GM18498 (cell line): ENCODE measurements around the gene RBMS1.

Experiments used
- ATAC-seq: cut with Tn5 transposase; IDR thresholded peaks from one replicate; pipeline ENCODE4 v1.9.1; 2021; ENCODE audit warnings: mild to moderate bottlenecking, moderate library complexity; ENCODE audit not compliant: unreplicated experiment

RBMS1 gene

DNA sequence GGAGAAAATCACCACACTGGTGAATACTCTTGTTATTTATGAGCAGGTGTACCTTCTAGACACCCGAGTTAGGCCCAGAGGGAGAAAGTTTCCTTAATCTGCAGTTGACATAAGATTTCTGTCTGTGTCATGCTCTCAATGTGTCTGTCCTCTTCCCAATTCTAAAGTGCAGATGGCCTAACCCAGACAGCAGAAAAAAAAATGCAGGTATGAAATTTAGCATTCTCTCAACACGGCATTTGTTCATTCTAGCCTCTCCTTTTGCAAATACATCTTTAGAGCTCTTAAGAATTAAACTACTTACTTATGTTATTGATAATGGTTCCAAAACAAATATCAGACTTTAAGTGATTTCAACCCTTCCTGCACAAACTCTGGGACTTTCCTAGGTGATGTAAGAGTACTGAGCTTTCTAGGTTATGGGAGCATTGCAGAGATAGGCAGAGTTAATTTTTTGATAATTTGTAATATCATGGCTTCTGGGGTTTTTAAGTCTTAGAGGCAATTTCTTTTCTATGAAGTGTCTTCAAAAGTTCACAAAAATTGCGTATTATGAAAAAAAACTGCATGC, 260.6 kb downstream of the RBMS1 start:
- ATAC-seq, result no peak

DNA sequence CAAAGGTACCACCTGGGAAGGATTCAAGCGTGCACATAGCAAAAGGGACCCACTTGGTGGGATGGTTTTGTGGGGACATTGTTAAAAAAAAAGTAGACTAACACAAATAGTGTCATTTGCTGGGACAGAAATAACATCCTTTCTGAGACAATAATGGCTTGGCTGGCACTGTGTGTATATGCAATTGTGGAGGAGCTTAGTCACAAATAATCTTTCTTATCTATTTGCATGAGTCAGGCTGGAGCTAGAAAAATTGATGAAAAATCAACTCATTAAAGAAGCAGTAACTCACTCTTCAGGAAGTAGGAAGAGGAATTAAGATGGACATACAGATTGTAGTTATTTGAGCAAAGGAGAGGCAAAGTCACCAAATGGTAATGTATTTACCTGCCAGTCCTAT, 264.0 kb downstream of the RBMS1 start:
- ATAC-seq, result no peak

DNA sequence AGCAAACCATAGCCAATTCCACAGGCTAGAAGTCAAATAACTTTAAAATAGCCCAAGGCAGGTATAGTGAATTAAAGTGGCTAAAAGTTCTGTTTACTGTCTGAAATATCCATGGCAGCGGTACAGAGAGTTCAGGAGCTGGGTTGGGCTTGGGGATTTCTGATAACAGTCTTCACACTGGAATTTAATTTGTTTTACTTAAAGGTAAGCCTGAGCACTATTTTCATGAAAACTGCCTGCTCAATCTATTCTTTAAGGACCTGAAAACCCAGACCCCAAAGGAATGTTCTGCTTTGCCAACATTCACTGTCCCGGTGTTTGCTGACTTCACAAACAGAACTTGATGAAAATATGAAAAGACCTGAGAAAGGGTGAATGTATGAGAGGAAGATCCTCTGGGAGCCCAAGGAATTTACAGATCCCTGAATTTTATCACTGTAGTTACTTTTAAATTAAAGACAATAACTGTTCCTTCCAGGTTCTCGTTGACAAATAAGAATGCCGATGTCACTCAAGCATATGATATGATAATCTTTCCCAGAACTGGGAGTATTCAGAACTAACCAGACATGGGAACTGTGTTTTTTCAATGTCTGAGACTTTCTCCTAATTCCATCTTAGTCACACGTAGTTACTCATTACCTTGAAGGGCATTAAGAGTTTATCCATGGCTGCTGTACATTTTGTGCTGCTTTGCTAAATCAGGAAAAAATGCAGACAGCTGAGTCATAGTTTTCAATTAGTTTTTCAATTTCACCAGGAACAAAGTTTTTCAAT, 265.3 kb downstream of the RBMS1 start:
- no peak for ATAC-seq

DNA sequence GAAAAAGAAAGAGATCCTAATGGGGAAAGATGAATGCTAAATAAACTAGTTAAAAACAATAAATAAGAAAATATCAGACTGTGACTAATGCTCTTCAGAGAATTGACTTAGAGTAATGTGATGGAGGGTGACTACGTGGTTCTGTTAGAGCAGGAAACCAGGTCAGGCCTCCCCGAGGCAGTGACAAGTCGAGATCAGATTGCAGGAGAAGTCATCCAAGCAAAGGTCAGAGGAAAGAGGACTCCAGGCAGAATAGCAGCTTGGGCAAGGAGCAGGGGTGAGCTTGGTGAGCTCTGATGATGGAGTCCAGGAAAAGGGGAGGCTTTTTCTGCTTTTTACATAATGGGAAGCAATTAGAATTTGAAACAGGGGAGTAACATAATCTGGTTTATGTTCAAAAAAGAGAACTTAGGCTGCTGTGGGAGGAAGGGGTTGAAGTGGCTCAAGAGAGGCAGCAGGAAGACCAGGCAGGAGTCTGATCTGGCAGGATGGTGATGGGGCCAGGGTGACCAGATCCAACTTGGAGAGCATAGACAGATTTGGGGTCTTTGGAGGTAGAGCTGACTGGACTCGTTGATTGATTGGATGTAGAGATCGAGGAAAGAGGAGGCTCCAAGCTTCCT, 266.2 kb downstream of the RBMS1 start:
- ATAC-seq, result no peak

DNA sequence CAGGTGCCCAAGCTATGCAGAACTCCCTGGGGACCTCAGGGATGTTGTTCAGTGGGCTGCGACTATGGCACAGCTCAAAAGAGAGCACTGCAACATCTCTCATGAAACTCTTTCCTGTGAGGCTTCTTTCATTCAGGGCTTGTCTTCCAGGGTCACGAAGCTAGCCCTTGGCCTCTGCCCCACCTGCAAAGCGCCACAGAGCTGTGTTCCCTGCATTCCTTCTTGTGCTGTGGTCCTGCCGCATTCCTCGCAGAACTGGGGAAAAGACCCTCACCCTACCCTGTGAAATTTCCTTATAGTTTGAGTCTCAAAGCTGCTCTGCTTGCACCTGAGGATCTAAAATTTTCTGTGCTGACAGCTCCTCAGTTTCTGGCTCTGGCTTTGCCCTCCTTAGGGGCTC, 267.2 kb downstream of the RBMS1 start:
- ATAC-seq, result no peak

DNA sequence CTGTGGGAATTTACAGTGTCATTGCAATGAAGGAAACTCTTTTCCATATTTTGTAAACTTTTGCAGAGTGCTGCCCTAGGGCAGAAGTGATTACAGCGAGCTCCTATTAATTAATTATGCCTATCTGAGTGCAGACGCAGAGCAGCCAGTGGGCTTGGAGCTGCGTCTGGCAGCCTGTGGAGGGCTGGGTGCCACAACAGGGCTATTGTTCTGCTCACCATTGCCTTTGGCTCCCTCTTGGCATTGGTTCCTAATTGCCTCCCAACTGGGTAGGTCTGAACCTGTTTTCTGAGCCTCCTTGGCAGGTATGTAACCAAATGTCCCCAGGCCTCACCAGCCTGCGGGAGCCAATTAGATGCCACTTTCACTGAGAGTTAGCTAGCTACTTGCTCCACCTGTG, 267.9 kb downstream of the RBMS1 start:
- ATAC-seq, result no peak

DNA sequence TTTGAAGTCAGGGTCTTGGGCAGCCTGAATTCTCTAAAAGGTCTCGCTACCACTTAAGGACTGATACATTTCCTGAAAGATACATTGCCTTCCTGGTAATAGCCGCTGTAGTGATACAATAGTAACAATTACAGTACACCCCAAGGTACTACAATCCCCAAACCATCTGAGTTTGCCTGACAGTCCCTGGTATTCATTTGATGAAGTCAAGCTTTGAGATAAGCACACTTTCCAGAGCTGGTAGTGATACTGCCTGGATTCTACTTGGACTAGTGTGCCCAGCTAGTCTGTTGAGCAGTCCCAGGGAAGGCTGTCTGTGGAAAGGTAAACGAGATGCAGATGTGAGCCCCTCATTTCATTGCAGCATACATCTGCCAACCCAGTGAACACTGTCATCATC, 269.1 kb downstream of the RBMS1 start:
- no peak for ATAC-seq

DNA sequence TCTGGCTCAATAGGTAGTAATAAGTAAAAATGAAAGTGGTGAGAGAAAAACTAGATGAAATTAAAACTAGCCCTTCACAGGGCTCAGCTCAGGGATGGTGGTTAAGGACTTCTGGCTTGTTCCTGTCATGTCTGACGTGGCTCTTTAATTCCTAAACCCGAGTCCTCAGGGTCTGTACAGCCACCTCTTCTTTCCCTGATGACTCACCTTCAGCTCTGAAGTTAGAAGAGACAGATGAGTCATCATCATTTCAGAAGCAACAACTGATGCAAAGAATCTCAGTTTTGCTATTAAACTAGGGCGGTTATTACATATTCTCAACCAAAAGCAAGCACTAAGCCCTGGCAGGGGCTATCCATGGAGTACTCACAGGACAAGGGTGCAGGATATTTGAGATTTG, 269.5 kb downstream of the RBMS1 start:
- ATAC-seq, result peak; percentile 92

DNA sequence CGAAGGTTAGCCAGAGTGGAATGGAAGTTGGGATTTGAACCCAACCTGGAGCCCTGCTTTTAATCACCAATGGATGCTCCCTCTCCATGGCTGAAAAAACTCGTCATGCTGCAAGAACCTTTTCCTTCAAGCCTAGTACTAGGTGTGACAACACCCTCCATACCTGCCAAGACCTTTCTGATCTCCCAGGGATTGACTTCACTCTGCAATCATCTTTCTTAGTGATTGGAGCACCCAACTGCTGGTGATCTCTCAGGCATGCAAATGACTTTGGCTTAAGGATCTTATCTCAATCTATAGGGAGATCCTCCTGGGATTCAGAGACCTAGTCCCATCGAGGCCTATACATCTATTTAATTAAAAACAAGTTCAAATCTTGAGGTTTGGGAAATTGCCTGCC, 270.0 kb downstream of the RBMS1 start:
- ATAC-seq, result peak; percentile 1

DNA sequence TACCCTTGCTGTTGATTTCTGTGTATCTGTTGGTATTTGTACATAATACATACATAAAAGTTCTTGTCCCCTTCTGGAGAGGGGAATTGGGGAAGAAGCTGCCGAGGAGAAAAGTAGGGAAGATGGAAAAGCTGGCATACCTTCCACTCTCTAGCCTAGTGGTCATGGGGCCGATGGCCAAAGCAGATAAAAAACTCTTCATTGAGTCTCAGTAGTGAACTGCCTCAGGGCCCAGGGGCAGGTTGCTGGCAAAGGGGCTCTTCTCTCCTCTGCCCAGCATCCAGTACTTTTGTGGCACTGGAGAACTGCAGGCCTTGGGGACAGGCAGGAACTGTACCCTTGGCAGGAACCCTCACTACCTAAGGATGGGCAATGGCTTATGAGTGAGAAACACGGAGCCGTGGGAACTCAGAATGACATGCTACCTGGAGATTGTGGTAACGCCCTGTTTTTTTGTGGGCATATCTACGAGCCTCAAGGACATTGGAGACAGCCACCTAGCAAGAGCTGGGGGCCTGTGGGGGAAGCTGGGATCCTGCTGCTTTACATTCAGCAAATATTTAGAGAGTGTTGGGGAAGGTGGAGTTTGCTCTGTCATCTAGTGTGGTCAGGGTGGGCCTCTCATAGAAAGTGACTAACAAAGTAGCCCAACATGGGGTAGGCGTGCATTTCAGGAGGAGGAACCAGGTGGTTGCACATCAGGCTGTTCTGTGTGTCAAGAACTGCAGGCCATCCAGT, 270.9 kb downstream of the RBMS1 start:
- no peak for ATAC-seq
